C4-2B (cell line): Measurements from ENCODE around the gene ST6GALNAC3.

Source experiments
- CTCF ChIP-seq: fragments of 450-650 bp; conservative IDR thresholded peaks from 2 replicates; pipeline ENCODE4 v1.5.1; 2017; ENCODE audit warnings: mild to moderate bottlenecking
- ZFX ChIP-seq: fragments of 450-650 bp; IDR thresholded peaks from 2 replicates; pipeline ENCODE4 v1.6.1; 2017

GRCh38 chr1:76033800-76034475, 40.6 kb upstream of the ST6GALNAC3 start:
- TF ChIP-seq CTCF (no peak), ZFX (no peak)
